HTERT RPE-1 (cell line): ENCODE results near the gene CDKL1.

ENCODE experiments used
- in situ Hi-C: fragments of 300-500 bp; cut with MboI; formaldehyde crosslinking; loops from 4 replicates; pipeline ENCODE4 v1.14.3; 2020; ENCODE audit warnings: low sequenced_read_pairs

CDKL1 gene

GRCh38 chr14:50288146-50288545, 108.5 kb downstream of the CDKL1 start:
- in situ Hi-C loops: no loop called here

- in situ Hi-C loops: no loop called here
Measured at GRCh38 chr14:50285861-50286260, 110.8 kb downstream of the CDKL1 start.
